Panc1 (cell line): ENCODE measurements around the gene SEC61A2. TPM values are rescaled to one million over a fixed set of nuclear protein-coding genes. Genes with fewer than 3 reads are reported as not detected.

Source experiments
- ATAC-seq: fragments of 200-7000 bp; cut with Tn5 transposase; 2 replicates; pipeline ENCODE4 v1.9.1; 2020; ENCODE audit warnings: mild to moderate bottlenecking, moderate library complexity
- BruUV-seq: library from RNA; stranded (reverse); fragments of 400-500 nt; replicated peaks from 2 replicates; lab custom pipeline; 2021; lab: Mats Ljungman, UMichigan
- CTCF ChIA-PET: fragments of 300-600 bp; sonication (Branson Sonifier 250); formaldehyde crosslinking; loops from one replicate; lab custom pipeline; 2022; ENCODE audit warnings: antibody characterized with exemption; lab: Charles Lee
- POLR2A ChIA-PET: fragments of 300-600 bp; sonication (Branson Sonifier 250); formaldehyde crosslinking; loops from one replicate; lab custom pipeline; 2022; ENCODE audit warnings: antibody characterized with exemption; lab: Charles Lee
- DNase-seq: peaks from one replicate; pipeline ENCODE4 v3.0.0-alpha.2; 2010; ENCODE audit warnings: low read depth, low spot score
- H3K27ac ChIP-seq: 2 replicates; pipeline ENCODE4 v1.5.1; 2011; ENCODE audit warnings: mild to moderate bottlenecking, low read length, inconsistent platforms
- H3K27me3 ChIP-seq: fragments of 200-500 bp; sonication (Bioruptor generic); 2 replicates; pipeline ENCODE4 v1.6.0; 2014; ENCODE audit warnings: low read length, inconsistent platforms; ENCODE audit not compliant: control insufficient read depth, insufficient read depth
- H3K36me3 ChIP-seq: fragments of 200-500 bp; sonication (Bioruptor generic); 2 replicates; pipeline ENCODE4 v1.5.1; 2014; ENCODE audit warnings: inconsistent platforms, mild to moderate bottlenecking, low read length, moderate library complexity; ENCODE audit not compliant: control insufficient read depth, insufficient read depth
- H3K4me1 ChIP-seq: 2 replicates; pipeline ENCODE4 v1.5.1; 2011; ENCODE audit warnings: inconsistent platforms, mild to moderate bottlenecking, low read length, moderate library complexity; ENCODE audit not compliant: control insufficient read depth, insufficient read depth
- H3K4me3 ChIP-seq, 2 experiments: 2 replicates each; pipeline ENCODE4 v1.5.1; 2011 to 2012; ENCODE audit warnings: low read depth in 2 of 2, low read length in 2 of 2, mild to moderate bottlenecking in 2 of 2, inconsistent platforms in 1 of 2, moderate library complexity in 1 of 2
- H3K9me3 ChIP-seq: fragments of 200-500 bp; sonication (Bioruptor generic); 2 replicates; pipeline ENCODE4 v1.5.1; 2014; ENCODE audit warnings: low read depth, mild to moderate bottlenecking, inconsistent platforms, low read length, moderate library complexity; ENCODE audit not compliant: control insufficient read depth, insufficient read depth
- POLR2AphosphoS5 ChIP-seq: IDR thresholded peaks from 2 replicates; pipeline ENCODE4 v1.6.1; 2012; ENCODE audit warnings: mild to moderate bottlenecking, low read depth, low read length, moderate library complexity
- SIN3A ChIP-seq: IDR thresholded peaks from 2 replicates; pipeline ENCODE4 v1.6.1; 2012; ENCODE audit warnings: low read depth, mild to moderate bottlenecking, low read length, moderate library complexity, borderline replicate concordance; ENCODE audit not compliant: insufficient read depth
- TCF7L2 ChIP-seq: IDR thresholded peaks from 2 replicates; pipeline ENCODE4 v1.6.1; 2011; ENCODE audit warnings: mild to moderate bottlenecking, low read depth, low read length, inconsistent platforms
- in situ Hi-C: cut with HindIII; loops from 2 replicates; pipeline ENCODE4 v1.10.0; 2016; ENCODE audit warnings: low sequenced_read_pairs, low pct_unique_long_range_greater_than_20kb
- intact Hi-C: fragments of 100-400 bp; cut with micrococcal nuclease; formaldehyde crosslinking; loops from one replicate; pipeline ENCODE4 v1.10.0; 2022; ENCODE audit not compliant: unreplicated experiment
- total RNA-seq: library from RNA; stranded (reverse); gene quantifications from one replicate; pipeline ENCODE4 v1.2.1, GENCODE V29; 2021; ENCODE audit not compliant: unreplicated experiment
- TF ChIP-seq, protein P1 (sequence below): fragments of 450-650 bp; IDR thresholded peaks from 2 replicates; pipeline ENCODE4 v1.5.1; 2017; ENCODE audit warnings: mild to moderate bottlenecking
- TF ChIP-seq, protein P2 (sequence below), 2 experiments: IDR thresholded peaks; 2 replicates each; pipeline ENCODE4 v1.6.1; 2011 to 2012; ENCODE audit warnings: low read depth in 2 of 2, control low read depth in 1 of 2, low read length in 1 of 2, mild to moderate bottlenecking in 1 of 2, moderate library complexity in 1 of 2; ENCODE audit not compliant: insufficient read depth in 1 of 2

The SEC61A2 gene
- total RNA-seq, 1 experiment from 2014 or later = 8.8 TPM

DNA sequence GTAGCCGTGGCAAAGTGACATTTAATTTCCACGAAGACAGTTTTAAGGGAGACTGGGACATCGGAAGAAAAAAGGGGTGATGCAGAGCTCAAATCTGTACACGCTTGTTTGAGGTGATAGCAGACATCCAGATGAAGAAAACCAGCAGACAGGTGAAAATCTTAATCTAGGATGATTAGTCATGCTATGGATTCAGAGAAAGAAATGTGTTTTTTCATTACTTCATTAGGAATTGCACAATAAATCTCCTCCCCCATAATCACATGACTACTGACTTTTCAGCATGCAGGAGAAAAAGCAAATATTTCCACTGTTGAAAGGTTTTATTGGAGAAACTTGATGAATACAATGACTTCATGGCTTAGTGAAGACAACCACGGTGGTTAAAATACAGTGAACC lies 63.7 kb downstream of the SEC61A2 start:
- Histone ChIP-seq H3K9me3 (no peaks in the 10 kb centered on the region), H3K4me3 (no peak overlapping the region), H3K27me3 (no peaks in the 10 kb centered on the region), H3K4me1 (peaks cover 3% of the 10 kb centered on the region), H3K36me3 (peaks cover 12% of the 10 kb centered on the region; the same call in 1 of the 2 replicates), H3K27ac (no peak overlapping the region)
- no peak for TF ChIP-seq TCF7L2
- TF ChIP-seq, protein P1, sequence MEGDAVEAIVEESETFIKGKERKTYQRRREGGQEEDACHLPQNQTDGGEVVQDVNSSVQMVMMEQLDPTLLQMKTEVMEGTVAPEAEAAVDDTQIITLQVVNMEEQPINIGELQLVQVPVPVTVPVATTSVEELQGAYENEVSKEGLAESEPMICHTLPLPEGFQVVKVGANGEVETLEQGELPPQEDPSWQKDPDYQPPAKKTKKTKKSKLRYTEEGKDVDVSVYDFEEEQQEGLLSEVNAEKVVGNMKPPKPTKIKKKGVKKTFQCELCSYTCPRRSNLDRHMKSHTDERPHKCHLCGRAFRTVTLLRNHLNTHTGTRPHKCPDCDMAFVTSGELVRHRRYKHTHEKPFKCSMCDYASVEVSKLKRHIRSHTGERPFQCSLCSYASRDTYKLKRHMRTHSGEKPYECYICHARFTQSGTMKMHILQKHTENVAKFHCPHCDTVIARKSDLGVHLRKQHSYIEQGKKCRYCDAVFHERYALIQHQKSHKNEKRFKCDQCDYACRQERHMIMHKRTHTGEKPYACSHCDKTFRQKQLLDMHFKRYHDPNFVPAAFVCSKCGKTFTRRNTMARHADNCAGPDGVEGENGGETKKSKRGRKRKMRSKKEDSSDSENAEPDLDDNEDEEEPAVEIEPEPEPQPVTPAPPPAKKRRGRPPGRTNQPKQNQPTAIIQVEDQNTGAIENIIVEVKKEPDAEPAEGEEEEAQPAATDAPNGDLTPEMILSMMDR = no peak
- no peak for TF ChIP-seq SIN3A
- TF ChIP-seq, protein P2, sequence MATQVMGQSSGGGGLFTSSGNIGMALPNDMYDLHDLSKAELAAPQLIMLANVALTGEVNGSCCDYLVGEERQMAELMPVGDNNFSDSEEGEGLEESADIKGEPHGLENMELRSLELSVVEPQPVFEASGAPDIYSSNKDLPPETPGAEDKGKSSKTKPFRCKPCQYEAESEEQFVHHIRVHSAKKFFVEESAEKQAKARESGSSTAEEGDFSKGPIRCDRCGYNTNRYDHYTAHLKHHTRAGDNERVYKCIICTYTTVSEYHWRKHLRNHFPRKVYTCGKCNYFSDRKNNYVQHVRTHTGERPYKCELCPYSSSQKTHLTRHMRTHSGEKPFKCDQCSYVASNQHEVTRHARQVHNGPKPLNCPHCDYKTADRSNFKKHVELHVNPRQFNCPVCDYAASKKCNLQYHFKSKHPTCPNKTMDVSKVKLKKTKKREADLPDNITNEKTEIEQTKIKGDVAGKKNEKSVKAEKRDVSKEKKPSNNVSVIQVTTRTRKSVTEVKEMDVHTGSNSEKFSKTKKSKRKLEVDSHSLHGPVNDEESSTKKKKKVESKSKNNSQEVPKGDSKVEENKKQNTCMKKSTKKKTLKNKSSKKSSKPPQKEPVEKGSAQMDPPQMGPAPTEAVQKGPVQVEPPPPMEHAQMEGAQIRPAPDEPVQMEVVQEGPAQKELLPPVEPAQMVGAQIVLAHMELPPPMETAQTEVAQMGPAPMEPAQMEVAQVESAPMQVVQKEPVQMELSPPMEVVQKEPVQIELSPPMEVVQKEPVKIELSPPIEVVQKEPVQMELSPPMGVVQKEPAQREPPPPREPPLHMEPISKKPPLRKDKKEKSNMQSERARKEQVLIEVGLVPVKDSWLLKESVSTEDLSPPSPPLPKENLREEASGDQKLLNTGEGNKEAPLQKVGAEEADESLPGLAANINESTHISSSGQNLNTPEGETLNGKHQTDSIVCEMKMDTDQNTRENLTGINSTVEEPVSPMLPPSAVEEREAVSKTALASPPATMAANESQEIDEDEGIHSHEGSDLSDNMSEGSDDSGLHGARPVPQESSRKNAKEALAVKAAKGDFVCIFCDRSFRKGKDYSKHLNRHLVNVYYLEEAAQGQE (IDR thresholded peaks at IDR 0.05; ENCODE audit: insufficient read depth in 1 of 2, low read depth in 2 of 2, low read length in 1 of 2) = no peak
- no peak for TF ChIP-seq POLR2AphosphoS5
- intact Hi-C loops = no loop called here
- POLR2A ChIA-PET = no interaction called here
- CTCF ChIA-PET = no interaction called here
- DNase-seq (no peak), ATAC-seq (no peak)
- in situ Hi-C loops = no loop called here
- no TSS peak for BruUV-seq

DNA sequence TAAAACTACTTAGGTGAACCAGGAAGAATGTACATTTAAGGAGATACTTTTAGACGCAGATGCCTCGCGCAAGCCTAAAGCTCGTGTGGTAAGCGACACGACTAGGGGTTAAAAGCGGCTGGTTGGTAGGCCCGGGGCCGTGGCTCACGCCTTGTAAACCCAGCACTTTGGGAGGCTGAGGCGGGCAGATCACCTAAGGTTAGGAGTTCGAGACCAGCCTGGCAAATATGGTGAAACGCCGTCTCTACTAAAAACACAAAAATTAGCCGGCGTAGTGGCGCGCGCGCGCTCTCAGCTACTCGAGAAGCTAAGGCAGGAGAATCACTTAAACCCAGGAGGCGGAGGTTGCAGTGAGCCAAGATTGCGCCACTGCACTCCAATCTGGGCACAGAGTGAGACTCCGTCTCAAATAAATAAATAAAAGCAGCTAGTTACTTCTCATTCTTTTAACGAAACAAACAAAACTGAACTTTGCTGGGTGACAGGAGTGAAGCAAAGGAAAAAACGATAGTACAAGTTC lies 65.3 kb downstream of the SEC61A2 start:
- no peaks in the 10 kb centered on the region for H3K27me3 ChIP-seq
- H3K9me3 ChIP-seq = no peaks in the 10 kb centered on the region
- intact Hi-C loops (no loop called here), in situ Hi-C loops (no loop called here)
- no TSS peak for BruUV-seq
- ChIA-PET POLR2A (no interaction called here), CTCF (no interaction called here)
- peaks cover 4% of the 10 kb centered on the region for H3K4me1 ChIP-seq
- no peak for TF ChIP-seq POLR2AphosphoS5
- no peak for TF ChIP-seq TCF7L2
- TF ChIP-seq, protein P2 (IDR thresholded peaks at IDR 0.05; ENCODE audit: insufficient read depth in 1 of 2, low read depth in 2 of 2, low read length in 1 of 2) = no peak
- TF ChIP-seq, protein P1 = no peak
- no peak for TF ChIP-seq SIN3A
- H3K4me3 ChIP-seq = peak overlapping the region; percentile 89 to 96
- no peak for ATAC-seq
- peaks cover 20% of the 10 kb centered on the region for H3K36me3 ChIP-seq
- H3K27ac ChIP-seq = peak overlapping the region; percentile 95
- no peak for DNase-seq
